Stimulated activated naive B cell treated with anti-CD40 and anti-IgM and Interleukin-4, amounts not matched to agents 10 μg/mL and 1 μg/mL and 100 μg/mL, for 72 hours (primary cell): ENCODE data around the gene CRY2.

Experiments
- ATAC-seq, 2 donors: fragments of 150-1000 bp; cut with Tn5 transposase; replicated peaks; 2 replicates each; pipeline ENCODE4 v1.10.0; 2021; ENCODE audit warnings: moderate library complexity in 1 of 2
- DNase-seq: peaks from one replicate; pipeline ENCODE4 v3.0.0; 2021
- H3K27ac Mint-ChIP-seq: one replicate; pipeline ENCODE4 v1.8.0; 2022; ENCODE audit warnings: mild to moderate bottlenecking, mixed read lengths
- H3K27me3 Mint-ChIP-seq, 2 donors: one replicate each; pipeline ENCODE4 v1.8.0; 2022; ENCODE audit warnings: mixed read lengths in 2 of 2
- H3K36me3 Mint-ChIP-seq, 2 donors: one replicate each; pipeline ENCODE4 v1.8.0; 2022; ENCODE audit warnings: mixed read lengths in 2 of 2, mild to moderate bottlenecking in 1 of 2
- H3K4me1 Mint-ChIP-seq, 2 donors: one replicate each; pipeline ENCODE4 v1.8.0; 2022; ENCODE audit warnings: mixed read lengths in 2 of 2, mild to moderate bottlenecking in 1 of 2
- H3K4me3 Mint-ChIP-seq, 2 donors: one replicate each; pipeline ENCODE4 v1.8.0; 2022; ENCODE audit warnings: mild to moderate bottlenecking in 2 of 2, mixed read lengths in 2 of 2, moderate library complexity in 1 of 2
- H3K9me3 Mint-ChIP-seq, 2 donors: one replicate each; pipeline ENCODE4 v1.8.0; 2022; ENCODE audit warnings: mixed read lengths in 2 of 2, mild to moderate bottlenecking in 1 of 2

The CRY2 gene

GRCh38 chr11:45910623-45911022, 63.3 kb downstream of the CRY2 start:
- Mint-ChIP-seq H3K36me3 (peaks cover 27 to 42% of the 10 kb centered on the region in 2 donors), H3K4me1 (peaks cover 20 to 43% of the 10 kb centered on the region in 2 donors), H3K4me3 (no peak overlapping the region), H3K9me3 (no peaks in the 10 kb centered on the region), H3K27ac (no peak overlapping the region), H3K27me3 (no peaks in the 10 kb centered on the region)
- no peak for DNase-seq
- ATAC-seq = no peak

- Mint-ChIP-seq H3K4me3 (no peak overlapping the region), H3K36me3 (peaks cover 31 to 43% of the 10 kb centered on the region in 2 donors)
- ATAC-seq = no peak
Measured at GRCh38 chr11:45913514-45913913, 66.2 kb downstream of the CRY2 start.

GRCh38 chr11:45913942-45914635, 66.8 kb downstream of the CRY2 start:
- H3K9me3 Mint-ChIP-seq = no peaks in the 10 kb centered on the region
- no peaks in the 10 kb centered on the region for H3K27me3 Mint-ChIP-seq
- H3K27ac Mint-ChIP-seq = no peak overlapping the region
- peaks cover 27 to 48% of the 10 kb centered on the region in 2 donors for H3K4me1 Mint-ChIP-seq
- ATAC-seq (no peak), DNase-seq (no peak)
- peak overlapping the region in 1 of 2 donors; percentile 19 for H3K4me3 Mint-ChIP-seq
- H3K36me3 Mint-ChIP-seq = peaks cover 31 to 37% of the 10 kb centered on the region in 2 donors

More at GRCh38 chr11:45913514-45913913, 66.2 kb downstream of the CRY2 start:
- DNase-seq = no peak
- Mint-ChIP-seq H3K9me3 (no peaks in the 10 kb centered on the region), H3K4me1 (peaks cover 22 to 46% of the 10 kb centered on the region in 2 donors), H3K27ac (no peak overlapping the region), H3K27me3 (no peaks in the 10 kb centered on the region)

- peak overlapping the region; percentile 81 for H3K27ac Mint-ChIP-seq
Measured at GRCh38 chr11:45915446-45915845, 68.2 kb downstream of the CRY2 start.

GRCh38 chr11:45917286-45917622, 70.0 kb downstream of the CRY2 start:
- Mint-ChIP-seq H3K9me3 (no peaks in the 10 kb centered on the region), H3K4me3 (peak overlapping the region; percentile 98 to 100), H3K27ac (peak overlapping the region; percentile 99), H3K36me3 (peaks cover 24 to 25% of the 10 kb centered on the region in 2 donors), H3K4me1 (peaks cover 37 to 75% of the 10 kb centered on the region in 2 donors), H3K27me3 (no peaks in the 10 kb centered on the region)
- peak; percentile 3 to 4 for ATAC-seq
- DNase-seq = no peak

More at GRCh38 chr11:45915446-45915845, 68.2 kb downstream of the CRY2 start:
- Mint-ChIP-seq H3K27me3 (no peaks in the 10 kb centered on the region), H3K36me3 (peaks cover 27 to 35% of the 10 kb centered on the region in 2 donors), H3K9me3 (no peaks in the 10 kb centered on the region), H3K4me3 (no peak overlapping the region), H3K4me1 (peaks cover 33 to 61% of the 10 kb centered on the region in 2 donors)
- ATAC-seq (no peak), DNase-seq (no peak)

- H3K4me3 Mint-ChIP-seq = peak within 1 kb of the TSS; percentile 98 to 100
- peak within 1 kb of the TSS; percentile 99 for H3K27ac Mint-ChIP-seq
- DNase-seq = peak; percentile 98
- ATAC-seq = peak; percentile 92 to 93
- H3K27me3 Mint-ChIP-seq = no peaks in the 10 kb centered on the region
- H3K9me3 Mint-ChIP-seq = no peaks in the 10 kb centered on the region
- H3K36me3 Mint-ChIP-seq = peaks cover 24 to 25% of the 10 kb centered on the region in 2 donors
- peaks cover 37 to 75% of the 10 kb centered on the region in 2 donors for H3K4me1 Mint-ChIP-seq
Measured at GRCh38 chr11:45917623-45918330, 70.5 kb downstream of the CRY2 start, which contains the start of gene PEX16. PEX16 (minus strand) TSS chr11:45917877; CDS start chr11:45917811, 66 bp downstream.

GRCh38 chr11:45918331-45918941, 71.2 kb downstream of the CRY2 start:
- peak overlapping the region; percentile 98 to 100 for H3K4me3 Mint-ChIP-seq
- H3K27ac Mint-ChIP-seq = peak overlapping the region; percentile 99
- H3K4me1 Mint-ChIP-seq = peaks cover 37 to 76% of the 10 kb centered on the region in 2 donors
- H3K27me3 Mint-ChIP-seq = no peaks in the 10 kb centered on the region
- DNase-seq = peak; percentile 54
- peak; percentile 44 to 46 for ATAC-seq
- H3K36me3 Mint-ChIP-seq = peaks cover 20 to 25% of the 10 kb centered on the region in 2 donors
- no peaks in the 10 kb centered on the region for H3K9me3 Mint-ChIP-seq

- peaks cover 15 to 21% of the 10 kb centered on the region in 2 donors for H3K36me3 Mint-ChIP-seq
- no peak for ATAC-seq
- H3K9me3 Mint-ChIP-seq = no peaks in the 10 kb centered on the region
- peaks cover 36 to 76% of the 10 kb centered on the region in 2 donors for H3K4me1 Mint-ChIP-seq
- peak overlapping the region; percentile 98 to 100 for H3K4me3 Mint-ChIP-seq
- H3K27me3 Mint-ChIP-seq = no peaks in the 10 kb centered on the region
- no peak for DNase-seq
- peak overlapping the region; percentile 99 for H3K27ac Mint-ChIP-seq
Measured at GRCh38 chr11:45918962-45919675, 71.8 kb downstream of the CRY2 start.

- H3K4me3 Mint-ChIP-seq = peak overlapping the region; percentile 21 to 57
- H3K27ac Mint-ChIP-seq = peak overlapping the region; percentile 59
- H3K9me3 Mint-ChIP-seq = no peaks in the 10 kb centered on the region
- DNase-seq (no peak), ATAC-seq (no peak)
- peaks cover 15 to 21% of the 10 kb centered on the region in 2 donors for H3K36me3 Mint-ChIP-seq
- H3K4me1 Mint-ChIP-seq = peaks cover 42 to 76% of the 10 kb centered on the region in 2 donors
- H3K27me3 Mint-ChIP-seq = no peaks in the 10 kb centered on the region
Measured at GRCh38 chr11:45919806-45920530, 72.7 kb downstream of the CRY2 start.

- no peak for DNase-seq
- peaks cover 11 to 16% of the 10 kb centered on the region in 2 donors for H3K36me3 Mint-ChIP-seq
- no peak for ATAC-seq
- H3K27ac Mint-ChIP-seq = peak overlapping the region; percentile 67
- no peaks in the 10 kb centered on the region for H3K9me3 Mint-ChIP-seq
- H3K27me3 Mint-ChIP-seq = no peaks in the 10 kb centered on the region
- peaks cover 41 to 75% of the 10 kb centered on the region in 2 donors for H3K4me1 Mint-ChIP-seq
- peak overlapping the region; percentile 68 to 81 for H3K4me3 Mint-ChIP-seq
Measured at GRCh38 chr11:45920531-45921477, 73.5 kb downstream of the CRY2 start.

- ATAC-seq (no peak), DNase-seq (no peak)
- peak overlapping the region; percentile 68 to 81 for H3K4me3 Mint-ChIP-seq
- no peaks in the 10 kb centered on the region for H3K27me3 Mint-ChIP-seq
- no peaks in the 10 kb centered on the region for H3K9me3 Mint-ChIP-seq
- H3K4me1 Mint-ChIP-seq = peaks cover 43 to 75% of the 10 kb centered on the region in 2 donors
- H3K36me3 Mint-ChIP-seq = peaks cover 11 to 17% of the 10 kb centered on the region in 2 donors
- H3K27ac Mint-ChIP-seq = peak overlapping the region; percentile 67
Measured at GRCh38 chr11:45921561-45922424, 74.5 kb downstream of the CRY2 start.
